HFF-Myc (cell line): ENCODE data around the gene RFX5.

ENCODE experiments used
- DNase-seq: peaks from one replicate; pipeline ENCODE4 v3.0.0-alpha.2; 2011; ENCODE audit warnings: low read depth; ENCODE audit errors: extremely low read depth
- H3K4me3 ChIP-seq: replicated peaks from 2 replicates; pipeline ENCODE4 v1.5.1; 2011; ENCODE audit warnings: low read depth, mild to moderate bottlenecking, control low read depth, low read length
- CTCF ChIP-seq: IDR thresholded peaks from 2 replicates; pipeline ENCODE4 v1.5.1; 2012; ENCODE audit warnings: mild to moderate bottlenecking, low read depth, low read length, control low read depth; ENCODE audit errors: missing control alignments

RFX5 gene

GRCh38 chr1:151311011-151311410, 36.0 kb downstream of the RFX5 start:
- DNase-seq, result no peak
- H3K4me3 ChIP-seq, result no peak overlapping the region
- TF ChIP-seq CTCF, result no peak

GRCh38 chr1:151309811-151310323, 37.2 kb downstream of the RFX5 start:
- no peak for DNase-seq
- no peak overlapping the region for H3K4me3 ChIP-seq
- no peak for TF ChIP-seq CTCF

- no peak for TF ChIP-seq CTCF
- H3K4me3 ChIP-seq, result no peak overlapping the region
- DNase-seq, result no peak
Measured at GRCh38 chr1:151294742-151295462, 52.1 kb downstream of the RFX5 start.

DNA sequence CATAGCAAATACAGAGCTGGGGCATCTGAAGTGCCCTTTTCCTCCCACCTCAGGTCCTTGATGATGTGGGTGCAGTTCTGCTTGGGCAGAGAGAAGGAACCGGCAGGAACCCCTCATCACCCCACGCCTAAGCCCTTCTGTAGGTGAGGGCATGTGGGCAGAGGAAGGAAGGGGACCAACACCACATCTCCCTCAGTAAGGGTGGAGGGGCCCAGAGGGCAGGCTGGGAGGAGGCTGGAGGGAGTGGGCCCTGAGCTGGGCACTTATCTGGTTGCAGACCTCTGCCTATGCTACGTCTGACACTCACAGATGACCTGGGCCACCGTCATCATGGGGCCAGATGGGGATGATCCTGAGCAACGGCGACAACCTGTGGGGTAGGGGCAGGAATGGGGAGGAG, 54.0 kb downstream of the RFX5 start:
- no peak for DNase-seq
- TF ChIP-seq CTCF, result no peak
- H3K4me3 ChIP-seq, result no peak overlapping the region

DNA sequence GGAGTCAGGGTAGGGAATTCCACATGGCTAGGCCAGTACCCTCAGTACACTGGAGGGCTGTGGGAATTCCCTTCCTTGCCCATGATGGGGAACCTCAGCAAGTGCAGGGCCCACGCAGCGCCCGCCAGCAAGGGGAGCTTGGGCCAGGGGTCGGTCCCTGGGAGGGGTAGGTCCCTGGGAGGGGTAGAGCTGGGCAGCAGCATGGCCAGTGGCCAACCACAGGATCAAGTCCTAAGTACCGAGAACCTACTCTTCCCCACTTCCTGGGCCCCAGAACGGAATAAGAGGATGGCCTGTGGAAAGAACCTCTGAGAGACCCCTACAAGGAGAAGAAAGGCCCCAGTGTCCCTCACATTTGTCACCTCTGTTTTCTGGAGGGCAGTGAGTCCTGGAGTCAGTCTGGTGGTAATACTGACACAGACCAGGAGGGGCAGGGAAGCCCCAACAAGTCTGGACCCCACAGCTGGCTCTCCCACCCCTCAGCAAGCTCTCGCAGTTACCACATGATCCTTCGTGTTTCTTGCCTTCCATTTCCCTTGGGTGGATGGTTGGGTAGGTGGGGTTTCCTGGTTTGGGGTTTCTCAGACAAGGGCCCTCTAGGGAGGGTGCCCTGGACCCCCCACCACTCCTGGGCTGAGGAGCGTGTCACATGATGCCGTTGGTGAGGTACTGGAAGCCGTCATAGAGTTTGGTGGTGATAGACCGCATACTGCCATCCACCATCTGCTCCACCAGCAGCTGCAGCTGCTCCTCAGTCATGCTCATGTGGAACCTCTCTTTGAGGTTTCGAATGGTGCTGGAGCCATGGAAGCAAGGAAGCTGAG, 54.6 kb downstream of the RFX5 start:
- H3K4me3 ChIP-seq, result no peak overlapping the region
- no peak for DNase-seq
- TF ChIP-seq CTCF, result no peak

DNA sequence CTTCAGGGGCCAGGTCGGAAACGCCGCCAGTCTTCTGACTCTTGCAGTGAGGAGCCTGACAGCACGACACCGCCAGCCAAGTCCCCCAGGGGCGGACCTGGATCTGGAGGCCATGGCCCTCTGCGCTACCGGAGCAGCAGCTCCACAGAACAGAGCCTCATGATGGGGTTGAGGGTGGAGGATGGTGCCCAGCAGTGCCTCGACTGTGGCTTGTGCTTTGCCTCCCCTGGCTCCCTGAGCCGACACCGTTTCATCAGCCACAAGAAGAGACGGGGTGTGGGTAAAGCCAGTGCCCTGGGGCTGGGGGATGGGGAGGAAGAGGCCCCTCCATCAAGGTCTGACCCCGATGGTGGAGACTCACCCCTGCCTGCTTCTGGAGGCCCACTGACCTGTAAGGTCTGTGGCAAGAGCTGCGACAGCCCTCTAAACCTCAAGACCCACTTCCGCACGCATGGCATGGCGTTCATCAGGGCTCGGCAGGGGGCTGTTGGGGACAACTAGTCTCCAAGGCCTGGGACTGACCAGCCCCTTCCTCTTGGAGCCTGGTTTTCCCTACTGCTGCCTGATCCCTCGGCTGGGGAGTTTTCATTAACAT, 56.2 kb downstream of the RFX5 start:
- no peak for DNase-seq
- no peak overlapping the region for H3K4me3 ChIP-seq
- TF ChIP-seq CTCF, result no peak
